Measurements from ENCODE around the gene CHRND. TPM values are rescaled to one million over a fixed set of nuclear protein-coding genes. Genes with fewer than 3 reads are reported as not detected.

CHRND gene
- total and polyA plus RNA-seq, 2 of the 8 experiments (the other 6 are each of a cell fraction or from before 2014, with no cell fraction given), result 0.24 TPM; not detected in 1

DNA sequence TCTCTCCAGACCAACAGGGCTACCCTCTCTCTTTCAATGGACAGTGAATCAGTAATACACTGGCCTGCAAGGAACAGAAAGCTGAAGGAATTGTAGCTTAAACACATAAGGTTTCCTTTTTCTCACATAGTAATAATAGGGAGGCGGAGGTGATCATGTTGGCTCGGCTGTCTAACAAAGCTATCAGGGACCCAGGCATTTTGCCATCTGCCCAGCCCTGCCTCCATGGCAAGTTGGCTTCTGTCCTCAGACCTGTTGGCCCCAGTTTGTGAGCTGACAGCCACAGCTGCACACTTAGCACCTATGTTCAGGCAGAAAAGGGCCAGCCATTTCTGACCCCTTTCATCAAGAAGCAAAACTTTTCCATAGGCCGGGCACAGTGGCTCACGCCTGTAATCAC is 11.5 kb downstream of the CHRND start:
- Histone ChIP-seq H3K9me3 (ENCODE audit: insufficient read depth in 2 of 2, low read depth in 1 of 2, low read length in 1 of 2) (0 out of 4 replicates have a peak, but pooled peaks cover 0 to 5% of the 10 kb centered on the region in 2 experiments), H4K5ac (ENCODE audit: insufficient read length, low read depth, low read length) (no peak overlapping the region), H3K4ac (replicated peaks; ENCODE audit: insufficient read length, low read depth, low read length) (no peak overlapping the region), H2BK20ac (ENCODE audit: low read length) (no peak overlapping the region), H3K23ac (ENCODE audit: insufficient read length) (no peak overlapping the region), H3K27me3 (replicated peaks in 1 of 4; ENCODE audit: control insufficient read depth in 3 of 4, extremely low read depth in 1 of 4, insufficient read depth in 3 of 4, low read length in 3 of 4) (no peaks in the 10 kb centered on the region), H3K4me1 (replicated peaks in 1 of 4; ENCODE audit: control insufficient read depth in 3 of 4, insufficient read depth in 4 of 4, low read length in 3 of 4) (peaks cover 0 to 18% (median 11%) of the 10 kb centered on the region in 4 experiments; a peak in 6 of 7 replicates), H2BK5ac (ENCODE audit: low read depth, low read length) (no peak overlapping the region), H3K56ac (replicated peaks; ENCODE audit: insufficient read length, low read depth, low read length) (no peak overlapping the region), H4K91ac (replicated peaks; ENCODE audit: insufficient read length, low read length) (no peak overlapping the region), H2BK120ac (replicated peaks; ENCODE audit: low read depth, low read length) (no peak overlapping the region), H3K14ac (ENCODE audit: insufficient read length) (no peak overlapping the region), H3K23me2 (ENCODE audit: low read depth, low read length) (0 out of 2 replicates have a peak, but pooled peaks cover 1% of the 10 kb centered on the region), H2BK12ac (ENCODE audit: low read depth, low read length) (0 out of 2 replicates have a peak overlapping the region, but pooled peaks have one; percentile 0), H2BK15ac (ENCODE audit: low read length) (no peak overlapping the region), H2AK5ac (ENCODE audit: low read depth, low read length) (no peak overlapping the region; the same call in 1 of the 2 replicates), H3K36me3 (ENCODE audit: control insufficient read depth in 2 of 4, insufficient read depth in 4 of 4, low read length in 3 of 4) (no peaks in the 10 kb centered on the region), H2AFZ (ENCODE audit: low read length) (no peak overlapping the region), H3K79me2 (ENCODE audit: control insufficient read depth in 1 of 2, insufficient read depth in 2 of 2, low read length in 2 of 2) (no peaks in the 10 kb centered on the region), H3K4me2 (ENCODE audit: insufficient read depth in 1 of 2, low read depth in 2 of 2, low read length in 2 of 2) (no peak overlapping the region), H3K18ac (ENCODE audit: extremely low read depth, low read length) (no peak overlapping the region), H3K79me1 (ENCODE audit: low read depth, low read length) (no peaks in the 10 kb centered on the region), H3K9ac (replicated peaks in 1 of 4; ENCODE audit: extremely low read depth in 1 of 4, low read depth in 3 of 4, low read length in 3 of 4) (no peak overlapping the region), H4K8ac (ENCODE audit: extremely low read depth, insufficient read depth, low read length) (no peak overlapping the region), H3K4me3 (ENCODE audit: extremely low read depth in 1 of 4, insufficient read depth in 2 of 4, low read depth in 3 of 4, low read length in 4 of 4) (no peak overlapping the region), H4K20me1 (replicated peaks in 1 of 2; ENCODE audit: control insufficient read depth in 1 of 2, insufficient read depth in 2 of 2, low read length in 2 of 2) (no peaks in the 10 kb centered on the region), H3K27ac (ENCODE audit: low read depth, low read length) (no peak overlapping the region)
- no peak for FAIRE-seq
- no peak for DNase-seq (ENCODE audit: low read depth in 1 of 2, low spot score in 2 of 2)
- ChIA-PET CTCF (ENCODE audit: partially characterized antibody) (interaction anchor here (0.6 to 5.5 kb wide), 20 partner anchors 8 to 517 kb away, joined by 3 to 29 read pairs (median 4); partner anchors contain the start of genes CHRND, EIF4E2, PRSS56 and TIGD1), POLR2A (ENCODE audit: partially characterized antibody) (interaction anchor here (1.2 to 2.4 kb wide), 2 partner anchors 10 to 13 kb away, joined by 5 to 16 read pairs; partner anchors contain the start of genes EIF4E2 and TIGD1)
- 93% methylated on average over 4 of the region's 4 CpGs; no CpG with 5 or more reads in 1 of the 2 experiments for WGBS, 2 experiments (ENCODE audit: extremely low coverage in 1 of 2, insufficient coverage in 1 of 2, insufficient read length in 1 of 2, insufficient replicate concordance in 2 of 2, low coverage in 1 of 2, low lambda C conversion rate in 2 of 2, missing lambda C conversion rate in 1 of 2)
- no peak for TF ChIP-seq BACH1 (IDR thresholded peaks at IDR 0.05; ENCODE audit: low read length)
- TF ChIP-seq, protein P1, sequence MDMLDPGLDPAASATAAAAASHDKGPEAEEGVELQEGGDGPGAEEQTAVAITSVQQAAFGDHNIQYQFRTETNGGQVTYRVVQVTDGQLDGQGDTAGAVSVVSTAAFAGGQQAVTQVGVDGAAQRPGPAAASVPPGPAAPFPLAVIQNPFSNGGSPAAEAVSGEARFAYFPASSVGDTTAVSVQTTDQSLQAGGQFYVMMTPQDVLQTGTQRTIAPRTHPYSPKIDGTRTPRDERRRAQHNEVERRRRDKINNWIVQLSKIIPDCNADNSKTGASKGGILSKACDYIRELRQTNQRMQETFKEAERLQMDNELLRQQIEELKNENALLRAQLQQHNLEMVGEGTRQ (IDR thresholded peaks at IDR 0.05; ENCODE audit: low read length), result no peak
- no peak for TF ChIP-seq HDAC2 (IDR thresholded peaks at IDR 0.05; ENCODE audit: borderline replicate concordance in 1 of 2, low read depth in 2 of 2, low read length in 2 of 2)
- no peak for TF ChIP-seq SUZ12 (IDR thresholded peaks at IDR 0.05; ENCODE audit: low read length)
- no peak for TF ChIP-seq TBP (IDR thresholded peaks at IDR 0.05; ENCODE audit: low read depth, low read length)
- TF ChIP-seq YY1 (IDR thresholded peaks at IDR 0.05; ENCODE audit: low read depth, low read length), result no peak
- no peak for TF ChIP-seq POLR2A (IDR thresholded peaks at IDR 0.05; ENCODE audit: control extremely low read depth in 1 of 2, low read depth in 2 of 2, low read length in 2 of 2)
- TF ChIP-seq ZNF274 (IDR thresholded peaks at IDR 0.05; ENCODE audit: borderline replicate concordance, extremely low read depth, low read length), result no peak
- no peak for TF ChIP-seq RFX5 (IDR thresholded peaks at IDR 0.05; ENCODE audit: borderline replicate concordance, low read depth, low read length)
- TF ChIP-seq, protein P2, sequence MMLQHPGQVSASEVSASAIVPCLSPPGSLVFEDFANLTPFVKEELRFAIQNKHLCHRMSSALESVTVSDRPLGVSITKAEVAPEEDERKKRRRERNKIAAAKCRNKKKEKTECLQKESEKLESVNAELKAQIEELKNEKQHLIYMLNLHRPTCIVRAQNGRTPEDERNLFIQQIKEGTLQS (IDR thresholded peaks at IDR 0.05; ENCODE audit: insufficient read depth, low read depth, low read length), result no peak
- no peak for TF ChIP-seq EGR1 (IDR thresholded peaks at IDR 0.05; ENCODE audit: borderline replicate concordance, low read depth, low read length)
- no peak for TF ChIP-seq CHD1 (IDR thresholded peaks at IDR 0.05; ENCODE audit: low read depth, low read length)
